Kidney tubule cell (primary cell): ENCODE data around the gene MYH11.
"Not testable (repeated sequence)": the region's sequence is repeated elsewhere in the genome, so short reads cannot be mapped to it uniquely, and the experiment has no call there.

ENCODE experiments used
- DNase-seq: peaks from one replicate; pipeline ENCODE4 v3.0.0-alpha.2; 2018; ENCODE audit warnings: low spot score

The MYH11 gene

GRCh38 chr16:15810411-15810810, 46.4 kb downstream of the MYH11 start:
- no peak for DNase-seq

GRCh38 chr16:15809297-15809696, 47.5 kb downstream of the MYH11 start:
- DNase-seq = not testable (repeated sequence)

GRCh38 chr16:15808071-15808470, 48.8 kb downstream of the MYH11 start:
- no peak for DNase-seq

GRCh38 chr16:15807603-15808009, 49.2 kb downstream of the MYH11 start:
- no peak for DNase-seq

GRCh38 chr16:15803618-15804017, 53.2 kb downstream of the MYH11 start:
- DNase-seq = no peak

GRCh38 chr16:15799851-15800495, 56.9 kb downstream of the MYH11 start:
- no peak for DNase-seq

- no peak for DNase-seq
These were observed 58.2 kb downstream of the MYH11 start for GRCh38 chr16:15798671-15799070.

GRCh38 chr16:15796885-15797284, 59.9 kb downstream of the MYH11 start:
- no peak for DNase-seq

- DNase-seq = no peak
These were observed 61.2 kb downstream of the MYH11 start for GRCh38 chr16:15795615-15796014.

- DNase-seq = peak; percentile 5
These were observed 64.3 kb downstream of the MYH11 start for GRCh38 chr16:15792563-15792971.

- DNase-seq = no peak
These were observed 66.4 kb downstream of the MYH11 start for GRCh38 chr16:15790458-15790857.

- not testable (repeated sequence) for DNase-seq
These were observed 67.0 kb downstream of the MYH11 start for GRCh38 chr16:15789816-15790215.

- DNase-seq = no peak
These were observed 68.0 kb downstream of the MYH11 start for GRCh38 chr16:15788846-15789239.

GRCh38 chr16:15786501-15786900, 70.3 kb downstream of the MYH11 start:
- DNase-seq = no peak

- DNase-seq = no peak
These were observed 71.3 kb downstream of the MYH11 start for GRCh38 chr16:15785386-15786059.

- no peak for DNase-seq
These were observed 72.8 kb downstream of the MYH11 start for GRCh38 chr16:15783985-15784384.

- DNase-seq = no peak
These were observed 74.1 kb downstream of the MYH11 start for GRCh38 chr16:15782573-15783365.

GRCh38 chr16:15781650-15782049, 75.2 kb downstream of the MYH11 start:
- DNase-seq = no peak

GRCh38 chr16:15780805-15781204, 76.0 kb downstream of the MYH11 start:
- no peak for DNase-seq

- DNase-seq = no peak
These were observed 77.0 kb downstream of the MYH11 start for GRCh38 chr16:15779664-15780351.

GRCh38 chr16:15778999-15779614, 77.7 kb downstream of the MYH11 start:
- DNase-seq = no peak

- no peak for DNase-seq
These were observed 78.6 kb downstream of the MYH11 start for GRCh38 chr16:15778204-15778743.
